Adrenal gland (tissue), 12 donors: ENCODE results near the gene MAP1LC3B2. TPM values are rescaled to one million over a fixed set of nuclear protein-coding genes. Genes with fewer than 3 reads are reported as not detected.

Experiments
- DNase-seq, 7 donors: peaks; one replicate each; pipeline ENCODE4 v3.0.0-alpha.2; 2019 to 2020
- H3K27ac ChIP-seq, 5 donors: fragments of 200-600 bp; sonication (generic) in 4 of 5; 1 replicate in 3 of 5; 2 replicates in 2 of 5; pipeline versions ENCODE4 v1.5.1 to v1.8.0; 2016 to 2020; ENCODE audit warnings: mild to moderate bottlenecking in 1 of 5
- H3K27me3 ChIP-seq: fragments of 200-600 bp; 2 replicates; pipeline ENCODE4 v1.8.0; 2021
- H3K36me3 ChIP-seq, 2 donors: fragments of 200-600 bp; replicated peaks in 1 of 2; 1 replicate in 1 of 2; 2 replicates in 1 of 2; pipeline versions ENCODE4 v1.5.1 to v1.8.0; 2018 to 2022
- H3K4me1 ChIP-seq, 2 donors: fragments of 200-600 bp; replicated peaks in 1 of 2; 1 replicate in 1 of 2; 2 replicates in 1 of 2; pipeline versions ENCODE4 v1.5.1 to v1.8.0; 2018 to 2021
- H3K4me3 ChIP-seq, 4 donors: fragments of 200-600 bp; sonication (generic) in 3 of 4; one replicate each; pipeline ENCODE4 v1.5.1; 2016 to 2018
- H3K9me3 ChIP-seq, 3 donors: fragments of 200-600 bp; sonication (generic) in 1 of 3; replicated peaks in 1 of 3; 1 replicate in 2 of 3; 2 replicates in 1 of 3; pipeline versions ENCODE4 v1.5.1 to v1.8.0; 2016 to 2021
- CTCF ChIP-seq, 6 experiments: fragments of 450-650 bp in 4 of 6; fragments of 200-600 bp in 2 of 6; sonication (generic) in 1 of 6; IDR thresholded peaks; 1 replicate in 5 of 6; 2 replicates in 1 of 6; pipeline versions ENCODE4 v1.5.1 to v1.8.0; 2016 to 2021; ENCODE audit warnings: antibody characterized with exemption in 6 of 6, mild to moderate bottlenecking in 2 of 6, moderate library complexity in 1 of 6
- POLR2A ChIP-seq, 2 donors: fragments of 450-650 bp; IDR thresholded peaks; one replicate each; pipeline ENCODE4 v1.6.1; 2017; ENCODE audit warnings: antibody characterized with exemption in 2 of 2, mild to moderate bottlenecking in 2 of 2, moderate library complexity in 1 of 2
- WGBS, 4 donors: extraction: QIAGEN DNeasy Blood & Tissue Kit in 2 of 4; methylation state at CpG; one replicate each; pipeline versions ENCODE4 v1.1.5 to v1.1.7; 2013 to 2017; 5-methylcytosine and 5-hydroxymethylcytosine counted together
- intact Hi-C, 2 donors: fragments of 100-400 bp; cut with DNase I; formaldehyde crosslinking; loops; one replicate each; pipeline versions ENCODE4 v1.14.1 to v1.15.0; 2022 to 2023
- polyA plus RNA-seq, 3 donors: library from polyadenylated mRNA; stranded (reverse); fragments of 200-250 nt in 2 of 3; fragments of 350-450 nt in 1 of 3; fragmentation: Illumina TruSeq in 1 of 3; extraction: RNeasy Lipid Tissue Mini Kit (QIAGEN cat#74804) in 1 of 3; gene quantifications; one replicate each; pipeline ENCODE4 v1.2.3, GENCODE V29; 2013 to 2014
- total RNA-seq, 9 donors: library from RNA; depleted of rRNA in 4 of 9; stranded (reverse); fragments of >200 nt in 4 of 9; fragments of 120-200 nt in 1 of 9; fragmentation: NEBNext Ultra II Directional in 1 of 9; extraction: Animal tissue kit (Norgen Biotek cat#: 25700) in 1 of 9; gene quantifications; one replicate each; pipeline versions ENCODE4 v1.1.0 to v1.2.4, GENCODE V29; 2013 to 2023
- donor health status: healthy with polysubstance abuse.
- donor health status: Bipolar disorder and iron deficiency.
- donor health status: DM: yes; HTN: yes; CAD: no.
- donor health status: DM: no; HTN: no; CAD: no.
- donor health status: DM: no; HTN: no; CAD: no.
- donor health status: DM: yes; HTN: yes; CAD: no.

MAP1LC3B2 gene
- total and polyA plus RNA-seq, 12 donors: 0.54 to 4.6 (median 1.4) TPM; not detected in 1

DNA sequence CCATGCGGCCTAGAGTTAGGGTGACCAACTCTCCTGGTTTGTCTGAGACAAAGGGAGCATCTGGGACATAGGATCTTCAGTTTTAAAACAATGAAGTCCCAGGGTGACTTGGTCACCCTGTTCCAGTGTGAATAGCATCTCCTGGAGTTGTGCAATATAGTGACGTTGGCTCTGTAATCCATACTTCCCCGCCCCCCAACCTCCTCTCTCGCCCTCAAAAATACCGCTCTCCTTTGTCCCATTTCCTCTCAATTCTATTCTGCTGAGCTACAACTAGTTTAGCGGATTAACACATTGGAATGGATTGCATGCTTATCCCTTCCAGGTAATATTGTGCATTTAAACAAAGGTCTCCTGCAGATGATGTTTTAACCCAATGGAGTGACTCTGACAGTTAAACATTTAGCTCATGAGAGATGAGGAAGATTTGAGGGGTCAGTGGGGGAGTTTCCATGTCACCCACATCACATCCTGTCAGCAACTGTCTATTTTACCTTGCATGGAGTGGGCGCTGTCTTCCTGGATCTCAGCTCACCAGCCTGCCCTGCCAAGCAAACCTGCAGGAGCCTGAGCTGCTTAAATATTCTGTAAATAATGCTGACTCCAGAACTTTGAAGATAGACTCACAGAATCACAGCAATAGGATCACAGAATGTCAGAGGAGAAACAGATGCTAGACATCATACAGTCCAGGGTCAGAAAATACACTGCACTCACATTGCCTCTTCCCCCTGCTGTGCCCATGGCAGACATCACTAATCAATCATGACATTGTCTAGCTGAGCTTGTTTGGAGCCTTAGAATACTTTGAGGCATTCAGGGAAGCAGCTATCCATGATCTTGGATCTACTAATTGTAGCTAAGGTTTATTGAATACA is 43.0 kb downstream of the MAP1LC3B2 start:
- H3K4me3 ChIP-seq: no peak overlapping the region
- H3K27me3 ChIP-seq: no peaks in the 10 kb centered on the region
- H3K4me1 ChIP-seq: peaks cover 15 to 17% of the 10 kb centered on the region in 2 donors
- intact Hi-C loops: loop anchor here (5.0 to 10.0 kb wide), 2 partner anchors 325 to 607 kb away; partner anchors contain the start of gene MED13L (in 1 of the 2)
- H3K36me3 ChIP-seq: no peaks in the 10 kb centered on the region
- no peak for TF ChIP-seq POLR2A (IDR thresholded peaks at IDR 0.05)
- TF ChIP-seq CTCF (IDR thresholded peaks at IDR 0.05): no peak
- DNase-seq: no peak
- H3K27ac ChIP-seq: peak overlapping the region in 1 of 5 donors; percentile 27
- 84 to 85% (median 85%) methylated on average over 7 of the region's 7 CpGs for WGBS, 4 donors
- no peaks in the 10 kb centered on the region for H3K9me3 ChIP-seq

DNA sequence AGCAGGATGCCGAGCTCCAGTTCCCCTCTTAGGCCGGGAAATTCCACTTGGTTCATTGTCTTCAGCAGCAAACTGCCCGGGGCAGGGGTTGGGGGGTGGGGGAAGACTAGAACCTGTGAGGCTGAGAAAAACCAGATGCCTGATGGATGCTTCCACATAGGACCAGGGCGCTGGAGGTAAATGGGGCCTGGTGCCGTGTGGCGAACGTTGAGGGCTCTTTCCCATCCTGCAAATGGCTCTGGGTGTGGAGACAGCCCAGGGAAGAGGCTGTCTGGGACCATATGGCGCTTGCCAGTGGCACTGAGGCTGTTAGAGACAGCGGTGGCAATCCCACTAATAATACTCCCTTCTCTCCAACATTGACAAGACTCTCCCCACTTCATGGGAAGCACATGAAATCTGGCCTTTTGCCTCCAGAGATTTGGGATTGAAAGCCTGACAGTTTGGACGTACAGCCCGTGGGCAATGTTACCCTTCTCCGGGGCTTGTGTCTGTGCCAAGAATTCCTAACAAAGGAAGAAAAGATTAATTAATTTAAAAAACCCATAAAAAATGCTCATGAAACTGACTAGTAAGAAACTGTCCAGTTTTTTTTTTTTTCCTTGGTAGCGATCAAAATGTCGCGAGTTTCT is 44.5 kb downstream of the MAP1LC3B2 start:
- TF ChIP-seq POLR2A (IDR thresholded peaks at IDR 0.05): no peak
- TF ChIP-seq CTCF (IDR thresholded peaks at IDR 0.05): no peak
- Histone ChIP-seq H3K36me3 (no peaks in the 10 kb centered on the region), H3K9me3 (no peaks in the 10 kb centered on the region), H3K4me3 (no peak overlapping the region), H3K4me1 (peaks cover 12 to 14% of the 10 kb centered on the region in 2 donors), H3K27me3 (no peaks in the 10 kb centered on the region), H3K27ac (no peak overlapping the region)
- intact Hi-C loops: loop anchor here (5.0 to 10.0 kb wide), 2 partner anchors 326 to 609 kb away; partner anchors contain the start of gene MED13L (in 1 of the 2)
- no peak for DNase-seq
- 77 to 84% (median 79%) methylated on average over 15 of the region's 15 CpGs for WGBS, 4 donors

DNA sequence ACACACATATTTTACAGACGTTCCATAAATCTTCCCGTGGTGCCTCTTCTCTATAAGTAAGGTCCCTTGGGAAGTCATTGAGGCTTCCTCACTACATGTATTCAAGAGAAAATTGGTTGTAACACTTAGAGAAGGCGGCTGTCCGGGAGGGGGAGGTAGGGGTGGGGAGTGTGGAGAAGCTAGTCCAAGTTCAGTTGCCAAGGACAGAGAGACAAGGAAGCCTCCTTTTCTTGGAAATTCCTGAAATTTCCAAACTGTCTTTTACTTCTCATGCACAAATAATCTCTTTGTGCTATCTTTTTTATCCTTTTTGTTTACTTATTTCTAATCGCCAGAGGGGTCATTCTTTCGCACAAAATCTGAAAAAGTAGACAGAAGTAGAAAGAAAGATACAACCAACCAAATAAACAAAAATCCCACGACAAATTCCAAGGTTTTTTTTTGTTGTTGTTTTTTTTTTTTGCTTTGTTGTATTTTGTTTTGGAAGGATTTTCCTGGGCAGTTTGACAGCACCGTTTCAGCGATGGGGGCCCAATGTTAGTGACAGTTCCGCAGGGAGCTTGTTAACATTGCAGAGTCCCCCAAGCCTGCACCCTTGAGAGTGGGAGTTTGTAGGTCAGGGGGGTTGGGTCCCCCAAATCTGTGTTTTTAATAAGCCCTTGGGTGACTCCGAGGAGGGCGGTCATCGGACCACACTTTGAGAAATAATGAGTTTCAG is 45.2 kb downstream of the MAP1LC3B2 start:
- WGBS, 4 donors: 58 to 65% (median 62%) methylated on average over 13 of the region's 13 CpGs
- no peak for DNase-seq

More for the DNA sequence above, 45.2 kb downstream of the MAP1LC3B2 start:
- Histone ChIP-seq H3K4me3 (no peak overlapping the region), H3K27me3 (no peaks in the 10 kb centered on the region), H3K27ac (no peak overlapping the region), H3K4me1 (peaks cover 6 to 9% of the 10 kb centered on the region in 2 donors), H3K9me3 (no peaks in the 10 kb centered on the region), H3K36me3 (no peaks in the 10 kb centered on the region)
- TF ChIP-seq POLR2A (IDR thresholded peaks at IDR 0.05) (no peak), CTCF (IDR thresholded peaks at IDR 0.05) (no peak)
- intact Hi-C loops: loop anchor here (5.0 to 10.0 kb wide), 2 partner anchors 327 to 610 kb away; partner anchors contain the start of gene MED13L (in 1 of the 2)
